OCI-LY3 (cell line): ENCODE measurements around the gene VRK2.
A peak's percentile ranks its signal among the peaks of the same experiment; 100 is the strongest.

Experiments
- H2AFZ ChIP-seq: fragments of 200-600, 300-600 bp; shearing (Covaris generic); 2 replicates; pipeline ENCODE4 v1.6.0; 2014; ENCODE audit warnings: antibody characterized with exemption, low read depth, low read length
- H3K27ac ChIP-seq: fragments of 200-600, 300-600 bp; sonication (generic); 2 replicates; pipeline ENCODE4 v1.5.1; 2014; ENCODE audit warnings: mild to moderate bottlenecking, low read length, moderate library complexity, mixed read lengths
- H3K27me3 ChIP-seq: fragments of 200-600, 300-600 bp; sonication (generic); 2 replicates; pipeline ENCODE4 v1.6.1; 2014; ENCODE audit warnings: low read depth, low read length, mixed read lengths
- H3K36me3 ChIP-seq: fragments of 200-600, 300-600 bp; sonication (generic); replicated peaks from 2 replicates; pipeline ENCODE3; 2014; ENCODE audit warnings: low read depth, low read length, mixed read lengths
- H3K4me1 ChIP-seq: fragments of 300-600, 200-600 bp; sonication (generic); 2 replicates; pipeline ENCODE4 v1.6.1; 2014; ENCODE audit warnings: low read length, mixed read lengths
- H3K4me2 ChIP-seq: fragments of 200-600, 300-600 bp; sonication (generic); 2 replicates; pipeline ENCODE4 v1.6.1; 2014; ENCODE audit warnings: low read length, mixed read lengths
- H3K4me3 ChIP-seq: fragments of 300-600, 200-600 bp; sonication (generic); 2 replicates; pipeline ENCODE4 v1.5.1; 2014; ENCODE audit warnings: antibody characterized with exemption, mild to moderate bottlenecking, low read length, moderate library complexity
- H3K79me2 ChIP-seq: fragments of 300-600, 200-600 bp; shearing (Covaris generic); 2 replicates; pipeline ENCODE4 v1.6.1; 2014; ENCODE audit warnings: mild to moderate bottlenecking, low read length, mixed read lengths
- H3K9ac ChIP-seq: fragments of 300-600, 200-600 bp; shearing (Covaris generic); 2 replicates; pipeline ENCODE4 v1.6.0; 2014; ENCODE audit warnings: mild to moderate bottlenecking, low read length, moderate library complexity
- H3K9me3 ChIP-seq: fragments of 200-600, 300-600 bp; shearing (Covaris generic); 2 replicates; pipeline ENCODE4 v1.6.1; 2014; ENCODE audit warnings: low read length, mixed read lengths; ENCODE audit not compliant: insufficient read depth
- H4K20me1 ChIP-seq: fragments of 200-600, 300-600 bp; sonication (generic); 2 replicates; pipeline ENCODE4 v1.6.1; 2016; ENCODE audit warnings: low read length, mixed read lengths; ENCODE audit not compliant: insufficient read depth
- EZH2phosphoT487 ChIP-seq: fragments of 200-600 bp; shearing (Covaris generic); IDR thresholded peaks from 2 replicates; pipeline ENCODE4 v1.6.1; 2018; ENCODE audit warnings: antibody characterized with exemption, mixed run types, low read depth
- TF ChIP-seq, protein P1 (sequence below): fragments of 200-600, 300-600 bp; sonication (generic); IDR thresholded peaks from 2 replicates; pipeline ENCODE4 v1.5.1; 2014; ENCODE audit warnings: antibody characterized with exemption, low read length, low read depth

Gene VRK2

DNA sequence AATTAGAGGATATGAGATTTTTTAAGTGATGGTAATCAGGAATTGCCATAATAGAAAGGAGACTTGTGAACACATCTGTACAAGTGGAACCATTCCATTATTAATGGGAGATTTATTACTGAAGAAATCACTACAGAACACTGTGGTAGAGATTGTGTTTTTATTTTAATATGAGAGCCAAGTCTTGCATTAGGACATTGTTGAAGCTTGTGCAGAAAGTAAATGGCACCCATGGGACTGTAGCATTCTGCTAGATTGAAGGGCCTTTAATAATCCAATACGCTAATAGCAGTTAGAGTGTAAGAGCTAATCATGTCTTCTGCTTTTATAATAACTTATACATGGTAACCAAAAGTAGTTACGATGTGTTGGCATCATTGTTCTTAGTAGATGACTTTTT is 83.6 kb downstream of the VRK2 start:
- no peaks in the 10 kb centered on the region for H4K20me1 ChIP-seq
- H3K9me3 ChIP-seq, result no peaks in the 10 kb centered on the region
- H3K4me3 ChIP-seq, result no peak overlapping the region
- no peak overlapping the region for H2AFZ ChIP-seq
- no peak overlapping the region for H3K9ac ChIP-seq
- H3K27ac ChIP-seq, result no peak overlapping the region
- H3K27me3 ChIP-seq, result no peaks in the 10 kb centered on the region
- H3K4me1 ChIP-seq, result no peaks in the 10 kb centered on the region
- TF ChIP-seq EZH2phosphoT487, result no peak
- TF ChIP-seq, protein P1, sequence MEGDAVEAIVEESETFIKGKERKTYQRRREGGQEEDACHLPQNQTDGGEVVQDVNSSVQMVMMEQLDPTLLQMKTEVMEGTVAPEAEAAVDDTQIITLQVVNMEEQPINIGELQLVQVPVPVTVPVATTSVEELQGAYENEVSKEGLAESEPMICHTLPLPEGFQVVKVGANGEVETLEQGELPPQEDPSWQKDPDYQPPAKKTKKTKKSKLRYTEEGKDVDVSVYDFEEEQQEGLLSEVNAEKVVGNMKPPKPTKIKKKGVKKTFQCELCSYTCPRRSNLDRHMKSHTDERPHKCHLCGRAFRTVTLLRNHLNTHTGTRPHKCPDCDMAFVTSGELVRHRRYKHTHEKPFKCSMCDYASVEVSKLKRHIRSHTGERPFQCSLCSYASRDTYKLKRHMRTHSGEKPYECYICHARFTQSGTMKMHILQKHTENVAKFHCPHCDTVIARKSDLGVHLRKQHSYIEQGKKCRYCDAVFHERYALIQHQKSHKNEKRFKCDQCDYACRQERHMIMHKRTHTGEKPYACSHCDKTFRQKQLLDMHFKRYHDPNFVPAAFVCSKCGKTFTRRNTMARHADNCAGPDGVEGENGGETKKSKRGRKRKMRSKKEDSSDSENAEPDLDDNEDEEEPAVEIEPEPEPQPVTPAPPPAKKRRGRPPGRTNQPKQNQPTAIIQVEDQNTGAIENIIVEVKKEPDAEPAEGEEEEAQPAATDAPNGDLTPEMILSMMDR, result no peak
- peaks cover 7% of the 10 kb centered on the region for H3K36me3 ChIP-seq
- H3K79me2 ChIP-seq, result no peaks in the 10 kb centered on the region
- no peak overlapping the region for H3K4me2 ChIP-seq

DNA sequence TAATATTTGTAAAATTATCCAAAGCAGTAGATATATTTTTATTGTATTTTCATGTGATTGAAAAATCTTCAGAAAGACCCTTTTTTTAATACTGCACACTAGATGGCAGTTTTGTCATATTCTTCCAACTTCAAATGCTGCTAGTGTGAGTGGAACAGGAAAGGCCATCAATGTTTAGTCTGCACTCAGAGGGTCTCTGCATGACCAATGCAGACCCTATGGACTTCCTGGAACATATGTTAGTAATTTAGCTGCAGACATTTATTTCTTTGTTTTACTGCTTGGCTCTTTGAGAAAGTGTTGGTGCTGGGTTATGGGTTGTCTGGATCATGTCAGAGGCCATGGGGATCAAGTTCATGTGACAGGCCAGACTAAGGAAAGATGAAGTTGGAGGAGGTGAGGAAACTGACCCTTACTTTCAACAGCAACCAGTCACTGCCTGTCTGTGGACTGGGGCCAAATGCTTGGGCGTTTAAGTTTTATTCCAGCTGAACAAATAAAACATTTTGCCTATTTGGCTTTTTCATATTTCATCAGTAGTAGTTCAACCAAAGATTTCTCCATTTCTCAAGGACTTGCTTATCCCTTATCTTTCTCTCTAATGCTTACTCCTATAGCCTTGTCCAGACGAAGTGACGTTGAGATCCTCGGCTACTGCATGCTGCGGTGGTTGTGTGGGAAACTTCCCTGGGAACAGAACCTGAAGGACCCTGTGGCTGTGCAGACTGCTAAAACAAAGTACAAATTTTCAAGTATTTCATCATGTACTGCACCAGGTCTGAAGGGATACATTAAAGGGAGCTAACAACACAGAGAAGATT is 84.8 kb downstream of the VRK2 start:
- Histone ChIP-seq H3K9me3 (no peaks in the 10 kb centered on the region), H3K79me2 (no peaks in the 10 kb centered on the region), H2AFZ (no peak overlapping the region), H4K20me1 (no peaks in the 10 kb centered on the region), H3K4me2 (no peak overlapping the region), H3K27ac (no peak overlapping the region), H3K27me3 (no peaks in the 10 kb centered on the region), H3K4me3 (no peak overlapping the region), H3K9ac (no peak overlapping the region), H3K4me1 (no peaks in the 10 kb centered on the region), H3K36me3 (peaks cover 7% of the 10 kb centered on the region)
- TF ChIP-seq, protein P1, result peak; percentile 47
- no peak for TF ChIP-seq EZH2phosphoT487

DNA sequence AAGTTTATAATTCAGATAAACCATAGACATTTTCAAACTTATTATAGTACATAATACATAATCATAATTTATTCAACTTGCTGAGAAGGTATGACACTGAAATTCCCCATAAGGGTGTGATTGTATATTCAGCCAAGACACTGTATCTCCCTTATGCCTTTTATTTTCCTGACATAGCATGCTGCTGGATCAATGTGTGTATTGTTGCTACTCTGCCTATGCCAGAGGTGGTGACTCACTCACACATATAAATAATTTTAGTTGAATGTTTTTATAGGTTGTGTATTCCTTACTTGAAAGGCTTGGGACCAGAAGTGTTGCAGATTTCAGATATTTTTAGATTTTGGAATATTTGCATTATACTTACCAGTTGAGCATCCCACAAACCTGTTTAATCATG is 86.8 kb downstream of the VRK2 start:
- no peaks in the 10 kb centered on the region for H3K4me1 ChIP-seq
- peaks cover 7% of the 10 kb centered on the region for H3K36me3 ChIP-seq
- H3K79me2 ChIP-seq, result no peaks in the 10 kb centered on the region
- H3K4me2 ChIP-seq, result no peak overlapping the region
- H3K9me3 ChIP-seq, result no peaks in the 10 kb centered on the region
- TF ChIP-seq, protein P1, result no peak
- no peak for TF ChIP-seq EZH2phosphoT487
- no peak overlapping the region for H3K9ac ChIP-seq
- no peak overlapping the region for H3K27ac ChIP-seq
- H4K20me1 ChIP-seq, result no peaks in the 10 kb centered on the region
- no peak overlapping the region for H3K4me3 ChIP-seq
- H3K27me3 ChIP-seq, result no peaks in the 10 kb centered on the region
- H2AFZ ChIP-seq, result no peak overlapping the region

DNA sequence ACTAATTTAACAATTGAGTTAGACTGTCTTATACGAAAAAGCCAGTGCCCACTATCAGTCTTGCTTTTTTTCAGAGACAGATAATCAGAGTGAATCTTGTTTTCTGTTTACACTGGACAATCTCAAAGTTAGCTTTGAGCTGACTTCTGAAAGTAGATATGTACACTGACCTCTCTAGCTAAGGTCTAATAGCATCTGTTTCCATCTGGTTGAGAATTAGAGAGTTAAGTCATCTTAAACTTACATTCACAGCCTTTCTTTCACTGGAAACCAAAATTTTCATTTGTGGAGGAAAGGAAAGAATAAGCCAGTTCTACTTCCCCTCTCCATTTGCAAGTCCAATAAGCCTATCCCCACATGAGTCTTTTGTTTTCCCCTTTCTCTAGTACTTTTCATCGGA is 89.3 kb downstream of the VRK2 start:
- Histone ChIP-seq H3K27me3 (no peaks in the 10 kb centered on the region), H3K4me3 (no peak overlapping the region), H3K36me3 (peaks cover 7% of the 10 kb centered on the region), H3K9me3 (no peaks in the 10 kb centered on the region), H4K20me1 (no peaks in the 10 kb centered on the region), H3K27ac (no peak overlapping the region), H3K79me2 (no peaks in the 10 kb centered on the region), H3K9ac (no peak overlapping the region), H3K4me2 (no peak overlapping the region), H3K4me1 (no peaks in the 10 kb centered on the region), H2AFZ (no peak overlapping the region)
- TF ChIP-seq, protein P1, result no peak
- TF ChIP-seq EZH2phosphoT487, result no peak
